ENCODE results near the gene RSF1. TPM values are rescaled to one million over a fixed set of nuclear protein-coding genes. Genes with fewer than 3 reads are reported as not detected.

Gene RSF1
- total RNA-seq, 1 experiment from 2014 or later: 43.1 TPM

DNA sequence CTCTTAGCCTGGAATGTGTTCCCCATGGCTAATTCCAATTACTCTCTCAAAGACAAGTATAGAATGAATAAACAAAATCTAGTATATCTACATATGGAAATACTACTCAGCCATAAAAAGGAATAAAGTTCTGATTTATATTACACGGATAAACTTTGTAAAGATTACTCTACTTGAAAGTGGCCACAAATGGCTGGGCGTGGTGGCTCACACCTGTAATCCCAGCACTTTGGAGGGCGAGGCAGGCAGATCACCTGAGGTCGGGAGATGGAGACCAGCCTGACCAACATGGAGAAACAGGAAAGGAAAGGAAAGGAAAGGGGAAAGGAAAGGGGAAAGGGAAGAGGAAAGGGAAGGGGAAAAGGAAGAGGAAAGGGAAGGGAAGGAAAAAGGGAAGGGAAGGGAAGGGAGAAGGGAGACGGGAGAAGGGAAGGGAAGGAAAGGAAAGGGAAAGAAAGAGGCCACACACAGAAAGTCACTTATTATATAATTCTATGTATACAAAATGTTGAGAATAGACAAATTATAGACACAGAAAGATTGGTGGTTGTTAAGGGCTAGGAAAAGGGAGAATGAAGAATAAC, 92.2 kb downstream of the RSF1 start:
- H3K9me3 ChIP-seq (ENCODE audit: control insufficient read depth in 1 of 2, insufficient read depth in 1 of 2, low read depth in 1 of 2, low read length in 2 of 2): peaks cover 3 to 9% of the 10 kb centered on the region in 2 experiments; a peak in 2 of 4 replicates
- TF ChIP-seq EZH2phosphoT487 (IDR thresholded peaks at IDR 0.05; ENCODE audit: borderline replicate concordance): no peak
- TF ChIP-seq, protein P1, sequence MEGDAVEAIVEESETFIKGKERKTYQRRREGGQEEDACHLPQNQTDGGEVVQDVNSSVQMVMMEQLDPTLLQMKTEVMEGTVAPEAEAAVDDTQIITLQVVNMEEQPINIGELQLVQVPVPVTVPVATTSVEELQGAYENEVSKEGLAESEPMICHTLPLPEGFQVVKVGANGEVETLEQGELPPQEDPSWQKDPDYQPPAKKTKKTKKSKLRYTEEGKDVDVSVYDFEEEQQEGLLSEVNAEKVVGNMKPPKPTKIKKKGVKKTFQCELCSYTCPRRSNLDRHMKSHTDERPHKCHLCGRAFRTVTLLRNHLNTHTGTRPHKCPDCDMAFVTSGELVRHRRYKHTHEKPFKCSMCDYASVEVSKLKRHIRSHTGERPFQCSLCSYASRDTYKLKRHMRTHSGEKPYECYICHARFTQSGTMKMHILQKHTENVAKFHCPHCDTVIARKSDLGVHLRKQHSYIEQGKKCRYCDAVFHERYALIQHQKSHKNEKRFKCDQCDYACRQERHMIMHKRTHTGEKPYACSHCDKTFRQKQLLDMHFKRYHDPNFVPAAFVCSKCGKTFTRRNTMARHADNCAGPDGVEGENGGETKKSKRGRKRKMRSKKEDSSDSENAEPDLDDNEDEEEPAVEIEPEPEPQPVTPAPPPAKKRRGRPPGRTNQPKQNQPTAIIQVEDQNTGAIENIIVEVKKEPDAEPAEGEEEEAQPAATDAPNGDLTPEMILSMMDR (IDR thresholded peaks at IDR 0.05 in 2 of 3, conservative IDR thresholded peaks at IDR 0.05 in 1 of 3; ENCODE audit: borderline replicate concordance in 1 of 3, insufficient read depth in 1 of 3, low read depth in 2 of 3, low read length in 2 of 3): no peak
- TF ChIP-seq, protein P2, sequence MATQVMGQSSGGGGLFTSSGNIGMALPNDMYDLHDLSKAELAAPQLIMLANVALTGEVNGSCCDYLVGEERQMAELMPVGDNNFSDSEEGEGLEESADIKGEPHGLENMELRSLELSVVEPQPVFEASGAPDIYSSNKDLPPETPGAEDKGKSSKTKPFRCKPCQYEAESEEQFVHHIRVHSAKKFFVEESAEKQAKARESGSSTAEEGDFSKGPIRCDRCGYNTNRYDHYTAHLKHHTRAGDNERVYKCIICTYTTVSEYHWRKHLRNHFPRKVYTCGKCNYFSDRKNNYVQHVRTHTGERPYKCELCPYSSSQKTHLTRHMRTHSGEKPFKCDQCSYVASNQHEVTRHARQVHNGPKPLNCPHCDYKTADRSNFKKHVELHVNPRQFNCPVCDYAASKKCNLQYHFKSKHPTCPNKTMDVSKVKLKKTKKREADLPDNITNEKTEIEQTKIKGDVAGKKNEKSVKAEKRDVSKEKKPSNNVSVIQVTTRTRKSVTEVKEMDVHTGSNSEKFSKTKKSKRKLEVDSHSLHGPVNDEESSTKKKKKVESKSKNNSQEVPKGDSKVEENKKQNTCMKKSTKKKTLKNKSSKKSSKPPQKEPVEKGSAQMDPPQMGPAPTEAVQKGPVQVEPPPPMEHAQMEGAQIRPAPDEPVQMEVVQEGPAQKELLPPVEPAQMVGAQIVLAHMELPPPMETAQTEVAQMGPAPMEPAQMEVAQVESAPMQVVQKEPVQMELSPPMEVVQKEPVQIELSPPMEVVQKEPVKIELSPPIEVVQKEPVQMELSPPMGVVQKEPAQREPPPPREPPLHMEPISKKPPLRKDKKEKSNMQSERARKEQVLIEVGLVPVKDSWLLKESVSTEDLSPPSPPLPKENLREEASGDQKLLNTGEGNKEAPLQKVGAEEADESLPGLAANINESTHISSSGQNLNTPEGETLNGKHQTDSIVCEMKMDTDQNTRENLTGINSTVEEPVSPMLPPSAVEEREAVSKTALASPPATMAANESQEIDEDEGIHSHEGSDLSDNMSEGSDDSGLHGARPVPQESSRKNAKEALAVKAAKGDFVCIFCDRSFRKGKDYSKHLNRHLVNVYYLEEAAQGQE (IDR thresholded peaks at IDR 0.05; ENCODE audit: low read depth): no peak
- TF ChIP-seq, protein P3, sequence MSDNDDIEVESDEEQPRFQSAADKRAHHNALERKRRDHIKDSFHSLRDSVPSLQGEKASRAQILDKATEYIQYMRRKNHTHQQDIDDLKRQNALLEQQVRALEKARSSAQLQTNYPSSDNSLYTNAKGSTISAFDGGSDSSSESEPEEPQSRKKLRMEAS (IDR thresholded peaks at IDR 0.05): no peak
- TF ChIP-seq, protein P4, sequence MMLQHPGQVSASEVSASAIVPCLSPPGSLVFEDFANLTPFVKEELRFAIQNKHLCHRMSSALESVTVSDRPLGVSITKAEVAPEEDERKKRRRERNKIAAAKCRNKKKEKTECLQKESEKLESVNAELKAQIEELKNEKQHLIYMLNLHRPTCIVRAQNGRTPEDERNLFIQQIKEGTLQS (IDR thresholded peaks at IDR 0.05): no peak
- no peak for TF ChIP-seq EZH2 (IDR thresholded peaks at IDR 0.05)
- no peak for TF ChIP-seq CEBPB (IDR thresholded peaks at IDR 0.05; ENCODE audit: low read depth)
- TF ChIP-seq ZNF274 (IDR thresholded peaks at IDR 0.05; ENCODE audit: low read depth, low read length): no peak
- TF ChIP-seq, protein P5, sequence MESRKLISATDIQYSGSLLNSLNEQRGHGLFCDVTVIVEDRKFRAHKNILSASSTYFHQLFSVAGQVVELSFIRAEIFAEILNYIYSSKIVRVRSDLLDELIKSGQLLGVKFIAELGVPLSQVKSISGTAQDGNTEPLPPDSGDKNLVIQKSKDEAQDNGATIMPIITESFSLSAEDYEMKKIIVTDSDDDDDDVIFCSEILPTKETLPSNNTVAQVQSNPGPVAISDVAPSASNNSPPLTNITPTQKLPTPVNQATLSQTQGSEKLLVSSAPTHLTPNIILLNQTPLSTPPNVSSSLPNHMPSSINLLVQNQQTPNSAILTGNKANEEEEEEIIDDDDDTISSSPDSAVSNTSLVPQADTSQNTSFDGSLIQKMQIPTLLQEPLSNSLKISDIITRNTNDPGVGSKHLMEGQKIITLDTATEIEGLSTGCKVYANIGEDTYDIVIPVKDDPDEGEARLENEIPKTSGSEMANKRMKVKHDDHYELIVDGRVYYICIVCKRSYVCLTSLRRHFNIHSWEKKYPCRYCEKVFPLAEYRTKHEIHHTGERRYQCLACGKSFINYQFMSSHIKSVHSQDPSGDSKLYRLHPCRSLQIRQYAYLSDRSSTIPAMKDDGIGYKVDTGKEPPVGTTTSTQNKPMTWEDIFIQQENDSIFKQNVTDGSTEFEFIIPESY (IDR thresholded peaks at IDR 0.05; ENCODE audit: extremely low read depth, insufficient replicate concordance, low read length): no peak
- no peak for TF ChIP-seq ZFX (IDR thresholded peaks at IDR 0.05)
- no peak for TF ChIP-seq YY1 (IDR thresholded peaks at IDR 0.05; ENCODE audit: extremely low read depth, insufficient replicate concordance, low read depth, low read length)
- TF ChIP-seq SP1 (IDR thresholded peaks at IDR 0.05; ENCODE audit: low read depth): no peak
- TF ChIP-seq POLR2A (IDR thresholded peaks at IDR 0.05; ENCODE audit: borderline replicate concordance, extremely low read depth, insufficient read depth, insufficient read length): no peak
- no peak for TF ChIP-seq SIN3A (IDR thresholded peaks at IDR 0.05; ENCODE audit: low read depth)
- no peak for TF ChIP-seq SRF (IDR thresholded peaks at IDR 0.05; ENCODE audit: low read depth)
- no peak for TF ChIP-seq CBX3 (IDR thresholded peaks at IDR 0.05; ENCODE audit: low read depth)
- no peak for TF ChIP-seq POLR2AphosphoS5 (IDR thresholded peaks at IDR 0.05; ENCODE audit: low read depth, low read length)
- H3K27me3 ChIP-seq (ENCODE audit: insufficient read depth, low read length): no peaks in the 10 kb centered on the region
- H3K79me2 ChIP-seq (ENCODE audit: insufficient read depth, low read length): no peaks in the 10 kb centered on the region
- BruUV-seq (replicated peaks): no TSS peak
- ATAC-seq (no peak), DNase-seq (ENCODE audit: low read depth, low spot score) (no peak)
- H3K4me3 ChIP-seq (replicated peaks in 1 of 2; ENCODE audit: low read depth in 1 of 2, low read length in 2 of 2): no peak overlapping the region
- no peak overlapping the region for H3K27ac ChIP-seq (ENCODE audit: low read depth, low read length)
- H3K36me3 ChIP-seq (ENCODE audit: control insufficient read depth in 1 of 2, insufficient read depth in 2 of 2, low read length in 2 of 2): no peaks in the 10 kb centered on the region
- no peak overlapping the region for H3K4me2 ChIP-seq (ENCODE audit: low read length)
- H4K20me1 ChIP-seq (ENCODE audit: insufficient read depth): no peaks in the 10 kb centered on the region
- no peaks in the 10 kb centered on the region for H3K4me1 ChIP-seq (ENCODE audit: control insufficient read depth in 1 of 2, insufficient read depth in 2 of 2, low read length in 2 of 2)
- intact Hi-C loops (cut with micrococcal nuclease): no loop called here
- ChIA-PET RAD21 (ENCODE audit: low non-redundant PET in 1 of 2, low total read pairs in 2 of 2, uncharacterized antibody in 2 of 2, unreplicated experiment in 2 of 2) (no interaction called here), POLR2A (no interaction called here), CTCF (no interaction called here)
- no peaks in the 10 kb centered on the region for H3K9me2 ChIP-seq (ENCODE audit: insufficient read depth)
- no peak overlapping the region for H3K9ac ChIP-seq (ENCODE audit: low read length)
- no peak overlapping the region for H2AFZ ChIP-seq (ENCODE audit: low read depth, low read length, poor library complexity, severe bottlenecking)

Data from HCT116 (cell line).